NB4 (cell line): ENCODE results near the gene LRRIQ1.

Source experiments
- DNase-seq: peaks from one replicate; pipeline ENCODE4 v3.0.0; 2010; ENCODE audit warnings: low read depth
- H3K4me3 ChIP-seq: one replicate; pipeline ENCODE4 v1.5.1; 2011; ENCODE audit warnings: mild to moderate bottlenecking, low read depth, low read length, moderate library complexity
- MYC ChIP-seq: IDR thresholded peaks from 2 replicates; pipeline ENCODE4 v1.6.1; 2011; ENCODE audit warnings: low read depth, low read length
- POLR2A ChIP-seq: IDR thresholded peaks from 2 replicates; pipeline ENCODE4 v1.6.1; 2011; ENCODE audit warnings: mild to moderate bottlenecking; ENCODE audit not compliant: insufficient read length; ENCODE audit errors: extremely low read depth
- TF ChIP-seq, protein P1 (sequence below): IDR thresholded peaks from 2 replicates; pipeline ENCODE4 v1.6.1; 2011; ENCODE audit warnings: low read depth, low read length
- TF ChIP-seq, protein P2 (sequence below): IDR thresholded peaks from one replicate; pipeline ENCODE4 v1.5.1; 2012; ENCODE audit warnings: low read depth, low read length

LRRIQ1 gene

DNA sequence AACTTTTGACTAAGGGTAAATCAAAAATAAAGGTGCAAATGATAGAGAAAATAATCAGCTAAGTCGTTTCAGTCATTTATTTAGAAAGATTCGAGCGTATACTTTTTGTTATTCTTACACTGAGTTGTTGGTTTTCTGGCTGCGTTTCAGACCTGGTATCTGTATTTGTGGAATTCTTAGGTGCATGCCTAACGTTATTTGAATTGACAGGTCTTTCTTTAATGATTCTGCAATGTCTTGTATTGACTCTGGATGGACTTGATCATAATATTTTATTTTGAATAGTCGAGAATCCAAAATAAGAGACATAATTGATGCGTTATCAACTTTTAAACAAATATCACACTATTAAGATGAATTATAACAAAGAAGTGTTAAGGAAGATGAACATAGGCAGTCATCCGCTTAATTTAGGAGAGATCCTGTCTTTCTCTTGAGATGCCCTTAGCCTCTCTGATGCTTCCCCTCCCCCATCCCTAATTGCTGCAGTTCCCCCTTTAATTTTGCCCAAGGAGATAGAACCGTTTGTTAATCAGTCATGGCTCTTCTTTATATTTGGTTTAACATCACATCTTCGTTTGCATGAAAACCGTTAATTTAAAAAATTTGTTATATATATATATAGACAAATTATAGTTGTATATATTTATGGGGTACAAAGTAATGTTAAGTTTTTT, 245.6 kb downstream of the LRRIQ1 start:
- TF ChIP-seq, protein P1, sequence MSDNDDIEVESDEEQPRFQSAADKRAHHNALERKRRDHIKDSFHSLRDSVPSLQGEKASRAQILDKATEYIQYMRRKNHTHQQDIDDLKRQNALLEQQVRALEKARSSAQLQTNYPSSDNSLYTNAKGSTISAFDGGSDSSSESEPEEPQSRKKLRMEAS, result no peak
- TF ChIP-seq POLR2A (no peak), MYC (no peak)
- TF ChIP-seq, protein P2, sequence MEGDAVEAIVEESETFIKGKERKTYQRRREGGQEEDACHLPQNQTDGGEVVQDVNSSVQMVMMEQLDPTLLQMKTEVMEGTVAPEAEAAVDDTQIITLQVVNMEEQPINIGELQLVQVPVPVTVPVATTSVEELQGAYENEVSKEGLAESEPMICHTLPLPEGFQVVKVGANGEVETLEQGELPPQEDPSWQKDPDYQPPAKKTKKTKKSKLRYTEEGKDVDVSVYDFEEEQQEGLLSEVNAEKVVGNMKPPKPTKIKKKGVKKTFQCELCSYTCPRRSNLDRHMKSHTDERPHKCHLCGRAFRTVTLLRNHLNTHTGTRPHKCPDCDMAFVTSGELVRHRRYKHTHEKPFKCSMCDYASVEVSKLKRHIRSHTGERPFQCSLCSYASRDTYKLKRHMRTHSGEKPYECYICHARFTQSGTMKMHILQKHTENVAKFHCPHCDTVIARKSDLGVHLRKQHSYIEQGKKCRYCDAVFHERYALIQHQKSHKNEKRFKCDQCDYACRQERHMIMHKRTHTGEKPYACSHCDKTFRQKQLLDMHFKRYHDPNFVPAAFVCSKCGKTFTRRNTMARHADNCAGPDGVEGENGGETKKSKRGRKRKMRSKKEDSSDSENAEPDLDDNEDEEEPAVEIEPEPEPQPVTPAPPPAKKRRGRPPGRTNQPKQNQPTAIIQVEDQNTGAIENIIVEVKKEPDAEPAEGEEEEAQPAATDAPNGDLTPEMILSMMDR, result no peak

DNA sequence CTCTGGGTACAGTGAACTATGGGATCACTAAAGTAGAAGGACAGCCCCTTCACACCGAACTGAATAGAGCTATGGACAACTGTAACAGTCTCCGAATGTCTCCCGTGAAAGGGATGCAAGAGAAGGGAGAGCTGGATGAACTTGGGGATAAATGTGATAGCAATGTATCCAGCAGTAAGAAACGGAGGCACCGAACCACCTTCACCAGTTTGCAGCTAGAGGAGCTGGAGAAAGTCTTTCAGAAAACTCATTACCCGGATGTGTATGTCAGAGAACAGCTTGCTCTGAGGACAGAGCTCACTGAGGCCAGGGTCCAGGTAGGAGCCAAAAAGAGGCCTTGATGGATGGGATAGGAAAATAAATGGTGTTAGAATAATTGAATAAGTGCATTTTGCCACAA, 247.4 kb downstream of the LRRIQ1 start:
- DNase-seq, result no peak
- TF ChIP-seq MYC, result no peak
- TF ChIP-seq, protein P2, result no peak
- TF ChIP-seq, protein P1, result no peak
- TF ChIP-seq POLR2A, result no peak
- no peak overlapping the region for H3K4me3 ChIP-seq

More for the DNA sequence above, 245.6 kb downstream of the LRRIQ1 start:
- no peak overlapping the region for H3K4me3 ChIP-seq
- DNase-seq, result no peak
